Glutamatergic neuron (in vitro differentiated cells): ENCODE measurements around the gene ASPG. TPM values are rescaled to one million over a fixed set of nuclear protein-coding genes. Genes with fewer than 3 reads are reported as not detected.

Experiments used
- DNase-seq: peaks from one replicate; pipeline ENCODE4 v3.0.0; 2022
- H3K27ac Mint-ChIP-seq: one replicate; pipeline ENCODE4 v1.8.0; 2020; ENCODE audit warnings: mild to moderate bottlenecking, mixed read lengths, inconsistent platforms; ENCODE audit not compliant: unreplicated experiment
- H3K27me3 Mint-ChIP-seq: one replicate; pipeline ENCODE4 v1.8.0; 2020; ENCODE audit warnings: mild to moderate bottlenecking, moderate library complexity, mixed read lengths, inconsistent platforms; ENCODE audit not compliant: unreplicated experiment
- H3K36me3 Mint-ChIP-seq: one replicate; pipeline ENCODE4 v1.8.0; 2020; ENCODE audit warnings: mild to moderate bottlenecking, mixed read lengths, inconsistent platforms; ENCODE audit not compliant: unreplicated experiment
- H3K4me1 Mint-ChIP-seq: one replicate; pipeline ENCODE4 v1.8.0; 2020; ENCODE audit warnings: mild to moderate bottlenecking, low read depth, mixed read lengths, inconsistent platforms; ENCODE audit not compliant: unreplicated experiment
- H3K4me3 Mint-ChIP-seq: one replicate; pipeline ENCODE4 v1.8.0; 2020; ENCODE audit warnings: mild to moderate bottlenecking, mixed read lengths, inconsistent platforms; ENCODE audit not compliant: unreplicated experiment
- H3K9me3 Mint-ChIP-seq: one replicate; pipeline ENCODE4 v1.8.0; 2020; ENCODE audit warnings: mild to moderate bottlenecking, moderate library complexity, mixed read lengths, inconsistent platforms; ENCODE audit not compliant: unreplicated experiment
- CTCF ChIP-seq: fragments of 200-600 bp; sonication (generic); IDR thresholded peaks from one replicate; pipeline ENCODE4 v1.5.0; 2021; ENCODE audit not compliant: partially characterized antibody, unreplicated experiment
- total RNA-seq: library from RNA; stranded (reverse); fragmentation: NEBNext Ultra II Directional; extraction: Animal tissue kit (Norgen Biotek cat#: 25700); gene quantifications from one replicate; pipeline ENCODE4 v1.2.1, GENCODE V29; 2021; ENCODE audit not compliant: unreplicated experiment

Gene ASPG
- total RNA-seq, 1 donor from 2014 or later: not detected

- no peak overlapping the region for H3K27ac Mint-ChIP-seq
- no peaks in the 10 kb centered on the region for H3K4me1 Mint-ChIP-seq
- no peaks in the 10 kb centered on the region for H3K36me3 Mint-ChIP-seq
- no peaks in the 10 kb centered on the region for H3K9me3 Mint-ChIP-seq
- no peak overlapping the region for H3K4me3 Mint-ChIP-seq
- TF ChIP-seq CTCF: no peak
- peaks cover 7% of the 10 kb centered on the region for H3K27me3 Mint-ChIP-seq
- DNase-seq: peak; percentile 22
These were observed 5.8 kb downstream of the ASPG start for GRCh38 chr14:104091061-104091926.

- Mint-ChIP-seq H3K9me3 (no peaks in the 10 kb centered on the region), H3K36me3 (no peaks in the 10 kb centered on the region), H3K27me3 (peaks cover 4% of the 10 kb centered on the region), H3K27ac (no peak overlapping the region), H3K4me3 (no peak overlapping the region), H3K4me1 (no peaks in the 10 kb centered on the region)
- no peak for DNase-seq
- no peak for TF ChIP-seq CTCF
These were observed 6.6 kb downstream of the ASPG start for GRCh38 chr14:104091927-104092771.

- H3K36me3 Mint-ChIP-seq: no peaks in the 10 kb centered on the region
- peaks cover 4% of the 10 kb centered on the region for H3K27me3 Mint-ChIP-seq
- H3K4me3 Mint-ChIP-seq: no peak overlapping the region
- H3K4me1 Mint-ChIP-seq: no peaks in the 10 kb centered on the region
- H3K9me3 Mint-ChIP-seq: no peaks in the 10 kb centered on the region
- H3K27ac Mint-ChIP-seq: no peak overlapping the region
- DNase-seq: no peak
- no peak for TF ChIP-seq CTCF
These were observed 7.4 kb downstream of the ASPG start for GRCh38 chr14:104092931-104093365.

- Mint-ChIP-seq H3K4me3 (no peak overlapping the region), H3K9me3 (no peaks in the 10 kb centered on the region), H3K36me3 (no peaks in the 10 kb centered on the region), H3K27me3 (peaks cover 4% of the 10 kb centered on the region), H3K4me1 (no peaks in the 10 kb centered on the region), H3K27ac (no peak overlapping the region)
- peak; percentile 24 for DNase-seq
- no peak for TF ChIP-seq CTCF
These were observed 8.0 kb downstream of the ASPG start for GRCh38 chr14:104093366-104094055.
